Jurkat, Clone E6-1 (cell line): Measurements from ENCODE around the gene CANT1.
"Not testable (repeated sequence)": the region's sequence is repeated elsewhere in the genome, so short reads cannot be mapped to it uniquely, and the experiment has no call there.

ENCODE experiments used
- DNase-seq: peaks from one replicate; pipeline ENCODE4 v3.0.0-alpha.2; 2011; ENCODE audit warnings: low read depth, low spot score
- H3K4me3 ChIP-seq: 2 replicates; pipeline ENCODE4 v1.5.1; 2011; ENCODE audit warnings: mild to moderate bottlenecking, low read length, control low read depth, moderate library complexity

Gene CANT1

GRCh38 chr17:78970834-78971755 is 38.5 kb downstream of the CANT1 start:
- peak; percentile 63 for DNase-seq
- no peak overlapping the region for H3K4me3 ChIP-seq

DNA sequence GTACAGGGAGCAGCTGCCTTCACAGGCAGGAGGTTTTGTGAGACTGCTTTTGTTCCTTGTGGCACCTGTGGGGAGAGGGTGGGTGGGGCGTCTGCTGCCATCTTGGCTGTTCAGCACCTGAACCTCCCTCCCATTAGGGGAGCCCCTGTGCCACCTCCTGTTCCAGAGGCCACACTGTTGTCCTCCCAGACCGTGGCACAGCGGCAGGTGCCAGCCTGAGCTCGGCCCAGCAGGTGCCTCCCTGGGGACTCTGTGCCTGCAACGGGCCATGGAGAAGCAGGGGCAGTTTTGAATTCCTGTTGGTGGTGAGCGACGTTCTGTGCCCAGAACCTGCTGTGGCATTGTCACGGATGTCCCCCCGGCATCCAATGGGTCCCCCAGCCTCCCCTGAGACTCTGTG is 39.7 kb downstream of the CANT1 start:
- no peak for DNase-seq
- H3K4me3 ChIP-seq, result no peak overlapping the region

- DNase-seq, result no peak
- H3K4me3 ChIP-seq, result no peak overlapping the region
Observed at GRCh38 chr17:78967782-78968362, 41.7 kb downstream of the CANT1 start.

- no peak overlapping the region for H3K4me3 ChIP-seq
- DNase-seq, result no peak
Observed at GRCh38 chr17:78966910-78967600, 42.5 kb downstream of the CANT1 start.

DNA sequence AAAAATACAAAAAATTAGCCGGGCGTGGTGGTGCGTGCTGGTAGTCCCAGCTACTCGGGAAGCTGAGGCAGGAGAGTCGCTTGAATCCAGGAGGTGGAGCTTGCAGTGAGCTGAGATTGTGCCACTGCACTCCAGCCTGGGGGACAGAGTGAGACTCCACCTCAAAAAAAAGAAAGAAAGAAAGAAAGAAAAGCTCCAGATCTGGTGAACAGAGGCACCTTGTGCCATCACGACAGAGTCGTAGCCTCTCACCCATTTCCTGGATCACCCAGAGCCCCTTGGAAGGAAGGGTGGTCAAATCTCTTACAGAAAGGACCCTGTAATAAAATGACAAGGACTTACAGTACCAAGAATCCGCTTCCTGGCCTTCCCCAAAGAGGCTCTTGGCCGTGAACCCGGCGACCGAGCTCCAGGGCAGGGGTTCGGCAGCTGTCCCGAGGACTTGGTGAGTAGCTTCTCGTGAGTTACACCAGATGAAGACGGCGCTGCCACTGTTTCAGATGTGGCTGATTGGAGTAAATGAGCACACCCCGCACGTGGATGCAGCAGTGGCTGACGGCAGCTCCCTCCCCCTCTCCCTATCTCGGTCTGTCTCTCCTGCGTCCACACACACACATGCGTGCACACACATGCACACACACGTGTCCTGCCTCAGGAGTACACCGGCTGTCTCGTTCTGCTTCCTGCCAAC is 43.3 kb downstream of the CANT1 start:
- no peak overlapping the region for H3K4me3 ChIP-seq
- no peak for DNase-seq

- no peak for DNase-seq
- H3K4me3 ChIP-seq, result no peak overlapping the region
Observed at GRCh38 chr17:78965491-78965924, 44.1 kb downstream of the CANT1 start.

DNA sequence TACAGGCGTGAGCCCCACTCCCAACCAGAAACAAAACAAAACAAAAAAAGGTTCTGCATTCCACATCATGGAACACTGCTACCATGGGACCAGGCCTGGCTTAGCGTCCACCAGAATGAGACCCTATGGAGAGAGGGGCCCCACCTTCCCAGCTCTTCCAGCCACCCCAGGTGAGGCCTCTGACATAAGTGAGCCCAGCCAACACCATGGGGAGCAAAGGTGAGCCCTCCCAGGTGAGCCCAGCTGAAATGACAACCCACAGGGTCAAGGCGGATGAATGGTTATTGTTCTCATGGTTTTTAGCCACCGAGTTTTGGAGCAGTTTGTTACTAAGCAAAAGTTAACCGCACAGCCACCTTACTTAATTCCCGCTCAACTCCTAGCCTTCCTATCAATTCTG is 46.2 kb downstream of the CANT1 start:
- no peak overlapping the region for H3K4me3 ChIP-seq
- DNase-seq, result no peak

DNA sequence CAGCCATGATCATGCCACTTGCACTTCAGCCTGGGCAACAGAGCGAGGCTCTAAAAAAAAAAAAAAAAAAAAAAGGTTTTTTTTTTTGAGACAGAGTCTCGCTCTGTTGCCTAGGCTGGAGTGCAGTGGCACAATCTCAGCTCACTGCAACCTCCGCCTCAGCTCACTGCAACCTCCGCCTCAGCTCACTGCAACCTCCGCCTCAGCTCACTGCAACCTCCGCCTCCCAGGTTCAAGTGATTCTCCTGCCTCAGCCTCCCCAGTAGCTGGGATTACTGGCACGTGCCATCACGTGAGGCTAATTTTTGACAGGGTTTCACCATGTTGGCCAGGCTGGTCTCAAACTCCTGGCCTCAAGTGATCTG is 46.6 kb downstream of the CANT1 start:
- not testable (repeated sequence) for H3K4me3 ChIP-seq, DNase-seq

- no peak for DNase-seq
- no peak overlapping the region for H3K4me3 ChIP-seq
Observed at GRCh38 chr17:78962345-78962983, 47.1 kb downstream of the CANT1 start.

- DNase-seq, result no peak
- H3K4me3 ChIP-seq, result no peak overlapping the region
Observed at GRCh38 chr17:78961571-78961970, 48.0 kb downstream of the CANT1 start.

DNA sequence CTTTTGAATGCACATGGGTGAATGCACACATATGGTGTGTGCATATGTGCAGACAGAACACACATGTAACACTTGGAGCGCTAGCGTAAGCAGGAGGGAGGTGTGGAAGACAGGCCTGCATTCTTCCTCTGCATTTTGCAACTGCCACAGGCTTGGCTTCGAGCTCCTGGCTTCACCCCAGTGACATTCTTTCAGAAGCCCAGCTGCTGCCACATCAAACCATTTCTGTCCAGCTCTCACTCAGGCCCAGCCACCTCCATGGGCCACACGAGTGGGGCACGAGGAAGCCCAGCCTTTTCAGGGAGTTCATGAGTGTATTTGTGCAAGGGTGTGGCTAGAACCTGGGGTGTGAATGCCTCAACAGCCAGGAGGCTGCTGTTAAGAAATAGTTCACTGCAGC is 48.6 kb downstream of the CANT1 start:
- no peak overlapping the region for H3K4me3 ChIP-seq
- DNase-seq, result no peak

DNA sequence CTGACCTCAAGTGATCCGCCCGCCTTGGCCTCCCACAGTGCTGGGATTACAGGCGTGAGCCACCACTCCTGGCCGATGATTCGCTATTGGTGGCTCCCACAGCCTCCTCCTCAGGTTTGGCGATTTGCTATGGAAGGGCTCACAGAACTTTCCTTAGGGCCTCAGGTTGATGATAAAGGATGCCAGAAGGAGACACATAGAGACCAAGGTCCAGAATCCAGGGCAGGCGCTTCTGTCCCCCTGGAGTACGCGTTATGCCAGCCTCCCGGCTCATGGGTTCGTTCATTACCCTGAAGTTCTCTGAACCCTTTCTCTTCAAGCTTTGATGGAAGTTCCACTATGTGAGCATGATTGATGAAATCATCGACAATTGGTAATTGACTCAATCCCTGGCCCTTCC is 49.8 kb downstream of the CANT1 start:
- DNase-seq, result no peak
- H3K4me3 ChIP-seq, result no peak overlapping the region

- no peak overlapping the region for H3K4me3 ChIP-seq
- DNase-seq, result no peak
Observed at GRCh38 chr17:78958641-78959127, 50.9 kb downstream of the CANT1 start.

- H3K4me3 ChIP-seq, result no peak overlapping the region
- DNase-seq, result no peak
Observed at GRCh38 chr17:78957128-78957527, 52.4 kb downstream of the CANT1 start.

DNA sequence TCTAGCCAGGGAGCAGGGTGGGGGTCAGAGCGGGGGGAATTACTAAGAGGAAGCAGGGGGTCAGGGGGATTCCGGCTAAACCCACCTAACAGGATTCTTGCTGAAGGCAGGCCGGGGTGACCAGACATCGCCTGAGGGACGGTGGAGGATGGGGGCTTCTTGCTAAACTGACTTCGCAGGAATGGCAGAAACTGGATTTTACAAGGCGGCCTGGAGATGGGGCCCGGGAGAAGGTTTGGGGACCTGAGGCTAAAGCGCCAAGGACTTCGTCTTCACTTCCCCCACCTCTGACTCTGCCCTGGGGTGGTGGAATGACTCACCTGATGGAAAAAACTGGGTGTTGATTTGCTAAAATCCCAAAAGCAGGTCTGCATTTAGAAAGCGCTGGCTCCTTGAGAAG is 53.3 kb downstream of the CANT1 start:
- DNase-seq, result no peak
- H3K4me3 ChIP-seq, result no peak overlapping the region

- H3K4me3 ChIP-seq, result no peak overlapping the region
- no peak for DNase-seq
Observed at GRCh38 chr17:78954684-78955083, 54.9 kb downstream of the CANT1 start.

DNA sequence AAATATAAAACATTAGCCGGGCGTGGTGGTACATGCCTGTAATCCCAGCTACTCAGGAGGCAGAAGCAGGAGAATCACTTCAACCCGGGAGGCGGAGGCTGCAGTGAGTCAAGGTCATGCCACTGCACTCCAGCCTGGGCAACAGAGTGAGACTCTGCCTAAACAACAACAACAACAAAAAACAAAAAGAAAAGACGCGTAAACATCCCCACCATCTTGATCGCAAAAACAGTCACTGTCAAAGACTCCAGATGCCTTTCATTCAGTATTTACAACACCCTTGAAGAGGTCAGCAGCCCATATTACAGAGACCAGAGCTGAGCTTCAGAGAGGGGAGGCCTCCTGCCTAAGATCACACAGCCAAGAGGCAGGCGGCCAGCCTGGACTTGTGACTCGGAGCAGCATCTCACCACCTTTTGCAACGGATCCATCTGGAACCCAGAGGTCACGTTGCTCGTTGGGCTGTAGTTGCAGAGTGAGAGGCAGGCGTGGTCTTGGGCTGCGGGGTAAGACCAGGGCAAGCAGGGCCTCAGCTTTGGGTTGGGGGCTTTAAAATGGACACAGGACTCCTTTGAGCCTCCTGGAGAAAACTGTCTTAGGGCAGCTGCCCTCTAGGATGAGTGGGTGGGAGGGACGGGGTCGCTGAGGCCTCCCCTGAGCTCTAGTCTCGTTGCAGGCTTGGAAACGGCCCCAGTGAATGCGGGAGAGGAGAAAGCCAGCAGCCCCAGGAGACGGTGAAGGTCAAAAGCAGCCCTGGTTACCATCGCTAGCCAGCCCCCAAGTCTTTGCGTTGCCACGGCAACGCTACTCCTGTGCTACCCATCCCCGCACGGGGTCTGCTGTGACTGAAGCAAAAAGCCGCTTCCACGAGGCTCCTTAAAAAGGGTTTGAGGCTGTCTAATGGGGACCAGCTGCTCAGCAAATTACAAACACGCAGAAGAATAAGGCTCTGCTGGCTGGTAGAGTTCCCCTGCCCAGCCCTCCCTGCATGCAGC is 55.9 kb downstream of the CANT1 start:
- H3K4me3 ChIP-seq, result no peak overlapping the region
- no peak for DNase-seq

GRCh38 chr17:78952706-78953105 is 56.9 kb downstream of the CANT1 start:
- no peak overlapping the region for H3K4me3 ChIP-seq
- no peak for DNase-seq
